Measurements from ENCODE around the gene BTBD9. TPM values are rescaled to one million over a fixed set of nuclear protein-coding genes. Genes with fewer than 3 reads are reported as not detected.

The BTBD9 gene
- total RNA-seq, 1 experiment from 2014 or later: 8.9 TPM

- Histone ChIP-seq H2BK15ac (ENCODE audit: low read depth, low read length) (no peak overlapping the region), H3K9me3 (ENCODE audit: control insufficient read depth, low read depth, low read length) (no peaks in the 10 kb centered on the region), H4K91ac (ENCODE audit: insufficient read length, low read depth, low read length) (no peak overlapping the region), H4K20me1 (ENCODE audit: control insufficient read depth, insufficient read depth, insufficient read length) (no peaks in the 10 kb centered on the region), H3K56ac (ENCODE audit: insufficient read length, low read depth, low read length) (no peak overlapping the region), H2BK120ac (ENCODE audit: low read depth, low read length, poor library complexity, severe bottlenecking) (no peak overlapping the region), H3K9ac (ENCODE audit: extremely low read depth, insufficient read length, low read length) (no peak overlapping the region), H2AFZ (ENCODE audit: low read length) (no peak overlapping the region), H3K4me2 (ENCODE audit: insufficient read depth, insufficient read length, low read length) (no peak overlapping the region), H3K14ac (ENCODE audit: insufficient read depth, low read length) (no peak overlapping the region), H3K79me1 (ENCODE audit: insufficient read depth, low read depth, low read length, poor library complexity, severe bottlenecking) (no peaks in the 10 kb centered on the region), H3K79me2 (ENCODE audit: insufficient read depth, low read length) (no peaks in the 10 kb centered on the region), H3K4me1 (ENCODE audit: insufficient read depth, low read length) (peaks cover 2% of the 10 kb centered on the region; the same call in 1 of the 2 replicates), H2BK12ac (ENCODE audit: insufficient read length, low read depth, low read length) (no peak overlapping the region), H3K4ac (ENCODE audit: low read depth, low read length) (no peak overlapping the region), H2AK5ac (ENCODE audit: insufficient read length, low read length) (no peak overlapping the region), H3K23ac (ENCODE audit: insufficient read length, low read depth, low read length) (no peak overlapping the region), H3K27me3 (ENCODE audit: insufficient read depth, low read length) (no peaks in the 10 kb centered on the region), H4K5ac (ENCODE audit: insufficient read length, low read depth, low read length) (no peak overlapping the region), H3K27ac (ENCODE audit: insufficient read length, low read depth, low read length) (no peak overlapping the region), H4K8ac (replicated peaks; ENCODE audit: insufficient read length, low read depth, low read length) (no peak overlapping the region), H2BK20ac (ENCODE audit: low read depth, low read length, poor library complexity, severe bottlenecking) (no peak overlapping the region), H2BK5ac (ENCODE audit: insufficient read length, low read length) (no peak overlapping the region), H3K23me2 (ENCODE audit: insufficient read length, low read depth, low read length, poor library complexity, severe bottlenecking) (no peaks in the 10 kb centered on the region), H3T11ph (ENCODE audit: low read length) (no peak overlapping the region), H3K18ac (ENCODE audit: insufficient read length, low read depth, low read length) (no peak overlapping the region)
- Mint-ChIP-seq H3K27ac (no peak overlapping the region), H3K27me3 (ENCODE audit: low read depth) (no peaks in the 10 kb centered on the region), H3K9me3 (no peaks in the 10 kb centered on the region), H3K4me3 (no peak overlapping the region), H3K36me3 (ENCODE audit: insufficient read depth in 1 of 3, low read depth in 3 of 3) (no peaks in the 10 kb centered on the region), H3K4me1 (peaks cover 10 to 11% of the 10 kb centered on the region in 2 experiments)
- WGBS (ENCODE audit: extremely low coverage, insufficient read length, low lambda C conversion rate): no CpG with 5 or more reads among the region's 2 CpGs
- DNase-seq: no peak
- TF ChIP-seq, protein P1, sequence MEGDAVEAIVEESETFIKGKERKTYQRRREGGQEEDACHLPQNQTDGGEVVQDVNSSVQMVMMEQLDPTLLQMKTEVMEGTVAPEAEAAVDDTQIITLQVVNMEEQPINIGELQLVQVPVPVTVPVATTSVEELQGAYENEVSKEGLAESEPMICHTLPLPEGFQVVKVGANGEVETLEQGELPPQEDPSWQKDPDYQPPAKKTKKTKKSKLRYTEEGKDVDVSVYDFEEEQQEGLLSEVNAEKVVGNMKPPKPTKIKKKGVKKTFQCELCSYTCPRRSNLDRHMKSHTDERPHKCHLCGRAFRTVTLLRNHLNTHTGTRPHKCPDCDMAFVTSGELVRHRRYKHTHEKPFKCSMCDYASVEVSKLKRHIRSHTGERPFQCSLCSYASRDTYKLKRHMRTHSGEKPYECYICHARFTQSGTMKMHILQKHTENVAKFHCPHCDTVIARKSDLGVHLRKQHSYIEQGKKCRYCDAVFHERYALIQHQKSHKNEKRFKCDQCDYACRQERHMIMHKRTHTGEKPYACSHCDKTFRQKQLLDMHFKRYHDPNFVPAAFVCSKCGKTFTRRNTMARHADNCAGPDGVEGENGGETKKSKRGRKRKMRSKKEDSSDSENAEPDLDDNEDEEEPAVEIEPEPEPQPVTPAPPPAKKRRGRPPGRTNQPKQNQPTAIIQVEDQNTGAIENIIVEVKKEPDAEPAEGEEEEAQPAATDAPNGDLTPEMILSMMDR (conservative IDR thresholded peaks at IDR 0.05): no peak
Observed at GRCh38 chr6:38508286-38508685, 131.4 kb downstream of the BTBD9 start.

Data from H9 (cell line).